ENCODE measurements around the gene ZNF33B. TPM values are rescaled to one million over a fixed set of nuclear protein-coding genes. Genes with fewer than 3 reads are reported as not detected.
A peak's percentile ranks its signal among the peaks of the same experiment; 100 is the strongest.
"Not testable (repeated sequence)": the region's sequence is repeated elsewhere in the genome, so short reads cannot be mapped to it uniquely, and the experiment has no call there.

Gene ZNF33B
- 10 to 100 TPM; 15.7 to 21.0 TPM for total RNA-seq
- 10 to 100 TPM in 1 of 2 donors, 1 to 10 TPM in 1; 7.1 to 46.8 TPM for polyA plus RNA-seq
- long read RNA-seq, donor 1, partial matches to known transcripts: 7 of 32 reads
- long read RNA-seq, donor 1, other reads (novel, unspliced or antisense): 24 of 32 reads
- long read RNA-seq, donor 2, partial matches to known transcripts: 0 of 15 reads
- long read RNA-seq, donor 2, other reads (novel, unspliced or antisense): 15 of 15 reads

DNA sequence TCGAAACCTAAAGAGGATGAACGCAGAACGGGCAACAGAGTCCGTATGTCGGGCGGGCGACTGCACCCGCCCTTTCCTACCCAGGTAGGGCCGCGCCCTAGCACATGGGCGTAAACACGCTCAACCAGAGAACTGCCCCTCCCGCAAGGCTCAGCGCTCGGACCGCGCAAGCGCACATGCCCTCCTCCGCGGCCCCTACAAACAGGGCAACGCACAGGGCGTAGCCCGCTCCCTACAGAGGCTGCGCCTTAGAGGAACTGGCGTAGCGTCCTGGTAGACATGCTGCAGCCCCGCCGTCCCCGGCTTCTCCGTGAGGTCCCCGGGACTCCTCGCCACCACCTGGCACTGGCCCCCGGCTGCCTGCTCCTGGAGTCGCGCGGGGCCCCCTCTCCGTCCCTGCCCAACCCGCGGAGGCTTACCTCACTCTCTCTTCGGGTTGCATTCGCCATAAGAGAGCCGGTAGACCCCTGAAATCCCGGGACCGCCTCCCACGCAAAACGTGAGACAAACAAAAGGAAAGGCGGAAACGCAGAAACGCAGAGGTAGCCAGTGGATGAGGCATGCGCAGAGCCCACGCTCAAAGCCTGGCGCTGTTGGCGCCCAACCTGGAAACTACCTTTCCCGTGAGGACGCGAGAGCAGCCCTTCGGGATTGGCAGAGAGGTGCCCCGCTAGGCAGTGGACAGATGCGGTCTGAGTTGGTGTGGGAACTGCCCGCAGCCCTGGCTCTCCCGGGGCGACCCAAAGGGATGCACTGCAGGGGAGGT lies at the start of gene ZNF33B:
Gene ZNF33B, minus strand, starts transcription at position 516 of the 766 bp plus-strand sequence. CDS start 1,642 bp downstream, outside the sequence.
- Histone ChIP-seq H3K36me3 (ENCODE audit: control insufficient read depth in 1 of 2, insufficient read depth in 2 of 2, low read length in 1 of 2) (no peaks in the 10 kb centered on the region), H3K27ac (ENCODE audit: low read depth in 1 of 2, low read length in 2 of 2) (peak within 1 kb of the TSS in 1 of 2 donors; percentile 58), H3K9me3 (ENCODE audit: control insufficient read depth, low read length) (no peaks in the 10 kb centered on the region), H3K4me1 (ENCODE audit: control insufficient read depth in 1 of 2, insufficient read depth in 2 of 2, low read length in 2 of 2) (no peaks in the 10 kb centered on the region), H3K27me3 (ENCODE audit: control insufficient read depth in 1 of 2, insufficient read depth in 2 of 2, low read length in 1 of 2) (no peaks in the 10 kb centered on the region), H3K4me3 (ENCODE audit: low read length in 2 of 2) (peak within 1 kb of the TSS; percentile 75 to 84)
- peak; percentile 98 for ATAC-seq (ENCODE audit: low FRiP score)
- DNase-seq: peak; percentile 97
- intact Hi-C loops (cut with DNase I): loop anchor here (2.0 to 10.0 kb wide), 3 partner anchors 85 to 117 kb away; no protein-coding TSS in a partner anchor
- 0% methylated on average over 62 of the region's 62 CpGs for WGBS, 2 donors

DNA sequence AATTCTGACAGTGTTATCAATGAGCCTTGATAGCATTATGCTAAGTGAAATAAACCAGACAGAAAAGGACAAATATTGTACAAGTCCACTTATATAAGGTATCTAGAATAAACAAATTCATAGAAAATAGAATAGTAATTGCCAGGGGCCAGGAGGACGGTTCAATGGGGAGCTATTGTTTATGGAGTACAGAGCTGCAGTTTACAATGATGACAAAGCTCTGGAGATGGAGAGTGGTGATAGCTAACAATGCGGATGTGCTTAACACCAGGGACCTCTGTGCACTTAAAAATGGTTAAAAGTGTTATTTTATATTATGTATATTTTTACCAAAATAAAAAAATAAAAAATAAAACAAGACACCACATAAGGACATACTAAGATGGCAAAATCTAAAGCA lies 46.1 kb upstream of the ZNF33B start:
- no peak overlapping the region for H3K4me3 ChIP-seq (ENCODE audit: low read length in 2 of 2)
- no peak for ATAC-seq (ENCODE audit: low FRiP score)
- H3K4me1 ChIP-seq (ENCODE audit: control insufficient read depth in 1 of 2, insufficient read depth in 2 of 2, low read length in 2 of 2): no peaks in the 10 kb centered on the region
- H3K27ac ChIP-seq (ENCODE audit: low read depth in 1 of 2, low read length in 2 of 2): no peak overlapping the region
- intact Hi-C loops (cut with DNase I): no loop called here
- H3K36me3 ChIP-seq (ENCODE audit: control insufficient read depth in 1 of 2, insufficient read depth in 2 of 2, low read length in 1 of 2): no peaks in the 10 kb centered on the region
- no peak for DNase-seq
- H3K27me3 ChIP-seq (ENCODE audit: control insufficient read depth in 1 of 2, insufficient read depth in 2 of 2, low read length in 1 of 2): no peaks in the 10 kb centered on the region
- no peaks in the 10 kb centered on the region for H3K9me3 ChIP-seq (ENCODE audit: control insufficient read depth, low read length)
- WGBS, 2 donors: 69 to 72% methylated on average over 2 of the region's 2 CpGs

DNA sequence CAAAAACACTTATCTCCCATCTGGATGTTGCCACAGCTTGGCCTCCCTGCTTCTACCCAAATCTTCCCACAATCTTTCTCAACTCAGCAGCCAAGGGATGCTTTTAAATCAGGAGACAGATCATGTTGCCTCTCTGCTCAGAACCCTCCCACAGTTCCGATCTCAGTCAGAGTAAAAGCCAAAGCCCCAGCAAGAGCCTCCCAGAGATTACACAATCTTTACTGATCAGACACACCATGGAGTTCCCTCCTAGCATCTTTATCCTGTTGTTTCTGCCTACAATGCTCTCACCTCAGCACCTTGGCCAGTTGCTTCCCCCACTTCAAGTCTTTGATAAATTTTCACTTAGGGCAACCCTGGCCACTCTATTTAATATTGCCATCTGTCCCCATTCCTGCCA lies 41.9 kb upstream of the ZNF33B start:
- Histone ChIP-seq H3K27me3 (ENCODE audit: control insufficient read depth in 1 of 2, insufficient read depth in 2 of 2, low read length in 1 of 2) (no peaks in the 10 kb centered on the region), H3K9me3 (ENCODE audit: control insufficient read depth, low read length) (no peaks in the 10 kb centered on the region), H3K4me1 (ENCODE audit: control insufficient read depth in 1 of 2, insufficient read depth in 2 of 2, low read length in 2 of 2) (no peaks in the 10 kb centered on the region), H3K36me3 (ENCODE audit: control insufficient read depth in 1 of 2, insufficient read depth in 2 of 2, low read length in 1 of 2) (no peaks in the 10 kb centered on the region), H3K4me3 (ENCODE audit: low read length in 2 of 2) (no peak overlapping the region), H3K27ac (ENCODE audit: low read depth in 1 of 2, low read length in 2 of 2) (no peak overlapping the region)
- ATAC-seq (ENCODE audit: low FRiP score) (no peak), DNase-seq (no peak)
- intact Hi-C loops (cut with DNase I): no loop called here
- 77 to 100% methylated on average over 1 of the region's 1 CpG for WGBS, 2 donors

DNA sequence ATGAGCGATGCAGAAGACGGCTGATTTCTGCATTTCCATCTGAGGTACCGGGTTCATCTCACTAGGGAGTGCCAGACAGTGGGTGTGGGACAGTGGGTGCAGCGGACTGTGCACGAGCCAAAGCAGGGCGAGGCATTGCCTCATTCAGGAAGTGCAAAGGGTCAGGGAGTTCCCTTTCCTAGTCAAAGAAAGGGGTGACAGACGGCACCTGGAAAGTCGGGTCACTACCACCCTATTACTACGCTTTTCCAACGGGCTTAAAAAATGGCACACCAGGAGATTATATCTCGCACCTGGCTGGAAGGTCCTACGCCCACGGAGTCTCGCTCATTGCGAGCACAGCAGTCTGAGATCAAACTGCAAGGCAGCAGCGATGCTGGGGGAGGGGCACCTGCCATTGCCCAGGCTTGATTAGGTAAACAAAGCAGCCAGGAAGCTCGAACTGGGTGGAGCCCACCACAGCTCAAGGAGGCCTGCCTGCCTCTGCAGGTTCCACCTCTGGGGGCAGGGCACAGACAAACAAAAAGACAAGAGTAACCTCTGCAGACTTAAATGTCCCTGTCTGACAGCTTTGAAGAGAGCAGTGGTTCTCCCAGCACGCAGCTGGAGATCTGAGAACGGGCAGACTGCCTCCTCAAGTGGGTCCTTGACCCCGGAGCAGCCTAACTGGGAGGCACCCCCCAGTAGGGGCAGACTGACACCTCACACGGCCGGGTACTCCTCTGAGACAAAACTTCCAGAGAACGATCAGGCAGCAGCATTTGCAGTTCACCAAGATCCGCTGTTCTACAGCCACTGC lies 27.0 kb upstream of the ZNF33B start:
- H3K27ac ChIP-seq (ENCODE audit: low read depth in 1 of 2, low read length in 2 of 2); H3K36me3 ChIP-seq (ENCODE audit: control insufficient read depth in 1 of 2, insufficient read depth in 2 of 2, low read length in 1 of 2); H3K27me3 ChIP-seq (ENCODE audit: control insufficient read depth in 1 of 2, insufficient read depth in 2 of 2, low read length in 1 of 2); H3K4me3 ChIP-seq (ENCODE audit: low read length in 2 of 2); DNase-seq; H3K4me1 ChIP-seq (ENCODE audit: control insufficient read depth in 1 of 2, insufficient read depth in 2 of 2, low read length in 2 of 2); intact Hi-C loops (cut with DNase I); H3K9me3 ChIP-seq (ENCODE audit: control insufficient read depth, low read length); ATAC-seq (ENCODE audit: low FRiP score): not testable (repeated sequence)
- WGBS, 2 donors: 82 to 84% methylated on average over 24 of the region's 24 CpGs

DNA sequence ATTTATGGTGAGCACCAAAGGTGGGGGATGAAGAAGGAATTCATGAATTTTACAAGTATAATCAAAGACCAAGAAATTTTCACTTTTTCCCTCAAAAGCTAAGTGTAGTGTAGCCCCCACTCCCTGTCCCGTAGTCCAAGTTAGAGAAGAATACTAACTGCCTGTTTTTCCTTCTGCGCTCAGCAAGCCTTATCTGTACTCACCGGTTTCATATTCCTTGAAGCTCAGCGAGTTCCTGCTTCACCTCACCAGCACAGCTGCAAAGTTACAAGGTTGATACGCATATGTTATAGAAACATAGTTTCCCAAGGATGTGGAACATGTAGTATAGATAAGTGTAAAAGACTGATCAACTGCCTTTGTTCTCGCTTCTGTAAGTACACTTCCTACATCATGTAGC lies 16.0 kb upstream of the ZNF33B start:
- intact Hi-C loops (cut with DNase I): no loop called here
- Histone ChIP-seq H3K4me3 (ENCODE audit: low read length in 2 of 2) (no peak overlapping the region), H3K4me1 (ENCODE audit: control insufficient read depth in 1 of 2, insufficient read depth in 2 of 2, low read length in 2 of 2) (no peaks in the 10 kb centered on the region), H3K27me3 (ENCODE audit: control insufficient read depth in 1 of 2, insufficient read depth in 2 of 2, low read length in 1 of 2) (no peaks in the 10 kb centered on the region), H3K27ac (ENCODE audit: low read depth in 1 of 2, low read length in 2 of 2) (no peak overlapping the region), H3K36me3 (ENCODE audit: control insufficient read depth in 1 of 2, insufficient read depth in 2 of 2, low read length in 1 of 2) (no peaks in the 10 kb centered on the region), H3K9me3 (ENCODE audit: control insufficient read depth, low read length) (no peaks in the 10 kb centered on the region)
- DNase-seq (no peak), ATAC-seq (ENCODE audit: low FRiP score) (no peak)
- 83 to 84% methylated on average over 6 of the region's 6 CpGs for WGBS, 2 donors

DNA sequence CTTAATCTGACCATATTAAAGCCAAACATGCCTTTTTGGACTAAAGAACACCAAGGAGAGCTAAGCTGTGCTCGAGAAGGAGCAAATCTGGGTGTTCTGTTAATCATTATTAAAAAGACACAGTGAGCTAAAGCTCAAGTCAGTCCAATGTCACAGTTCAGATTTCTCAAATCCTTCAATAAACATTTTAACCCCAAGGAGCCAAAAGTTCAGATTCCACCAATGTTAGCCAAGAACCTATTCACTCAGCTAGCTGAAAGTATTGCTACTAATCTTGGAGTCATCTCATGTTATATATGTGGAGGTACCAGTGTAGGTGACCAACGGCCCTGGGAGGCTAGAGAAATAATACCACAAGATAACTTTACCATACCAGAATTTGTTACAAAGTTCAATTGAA lies 14.5 kb upstream of the ZNF33B start:
- Histone ChIP-seq H3K27ac (ENCODE audit: low read depth in 1 of 2, low read length in 2 of 2) (no peak overlapping the region), H3K4me3 (ENCODE audit: low read length in 2 of 2) (no peak overlapping the region), H3K4me1 (ENCODE audit: control insufficient read depth in 1 of 2, insufficient read depth in 2 of 2, low read length in 2 of 2) (no peaks in the 10 kb centered on the region), H3K27me3 (ENCODE audit: control insufficient read depth in 1 of 2, insufficient read depth in 2 of 2, low read length in 1 of 2) (no peaks in the 10 kb centered on the region), H3K9me3 (ENCODE audit: control insufficient read depth, low read length) (no peaks in the 10 kb centered on the region), H3K36me3 (ENCODE audit: control insufficient read depth in 1 of 2, insufficient read depth in 2 of 2, low read length in 1 of 2) (no peaks in the 10 kb centered on the region)
- intact Hi-C loops (cut with DNase I): no loop called here
- ATAC-seq (ENCODE audit: low FRiP score) (no peak), DNase-seq (no peak)
- 41 to 54% methylated on average over 2 of the region's 2 CpGs for WGBS, 2 donors

GRCh38 chr10:42650374-42650773 lies 12.0 kb upstream of the ZNF33B start:
- Histone ChIP-seq H3K27ac (ENCODE audit: low read depth in 1 of 2, low read length in 2 of 2) (no peak overlapping the region), H3K27me3 (ENCODE audit: control insufficient read depth in 1 of 2, insufficient read depth in 2 of 2, low read length in 1 of 2) (no peaks in the 10 kb centered on the region), H3K4me1 (ENCODE audit: control insufficient read depth in 1 of 2, insufficient read depth in 2 of 2, low read length in 2 of 2) (no peaks in the 10 kb centered on the region), H3K9me3 (ENCODE audit: control insufficient read depth, low read length) (no peaks in the 10 kb centered on the region), H3K36me3 (ENCODE audit: control insufficient read depth in 1 of 2, insufficient read depth in 2 of 2, low read length in 1 of 2) (no peaks in the 10 kb centered on the region), H3K4me3 (ENCODE audit: low read length in 2 of 2) (no peak overlapping the region)
- ATAC-seq (ENCODE audit: low FRiP score): no peak
- 79 to 89% methylated on average over 4 of the region's 4 CpGs for whole genome bisulfite sequencing, 2 donors
- intact Hi-C loops (cut with DNase I): no loop called here
- no peak for DNase-seq

DNA sequence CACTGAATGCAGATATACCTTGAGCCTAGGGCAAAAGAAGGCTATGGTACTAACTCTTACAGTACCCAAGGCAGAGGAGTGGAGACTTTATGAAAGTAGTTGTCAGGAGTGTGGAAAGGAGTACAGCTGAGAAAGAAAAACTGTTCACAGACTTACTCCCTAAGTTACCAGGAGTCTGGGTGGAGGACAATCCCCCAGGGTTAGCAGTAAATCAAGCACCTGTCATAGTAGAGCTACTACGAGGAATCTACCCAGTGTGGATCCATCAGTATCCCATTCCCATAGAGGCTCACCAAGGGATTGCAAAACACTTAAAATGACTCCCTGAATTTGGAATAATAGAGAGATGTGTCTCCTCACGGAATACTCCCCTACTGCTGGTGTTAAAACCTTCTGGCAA lies 10.1 kb upstream of the ZNF33B start:
- Histone ChIP-seq H3K9me3 (ENCODE audit: control insufficient read depth, low read length) (no peaks in the 10 kb centered on the region), H3K36me3 (ENCODE audit: control insufficient read depth in 1 of 2, insufficient read depth in 2 of 2, low read length in 1 of 2) (no peaks in the 10 kb centered on the region), H3K27me3 (ENCODE audit: control insufficient read depth in 1 of 2, insufficient read depth in 2 of 2, low read length in 1 of 2) (no peaks in the 10 kb centered on the region), H3K4me3 (ENCODE audit: low read length in 2 of 2) (no peak overlapping the region), H3K4me1 (ENCODE audit: control insufficient read depth in 1 of 2, insufficient read depth in 2 of 2, low read length in 2 of 2) (no peaks in the 10 kb centered on the region), H3K27ac (ENCODE audit: low read depth in 1 of 2, low read length in 2 of 2) (no peak overlapping the region)
- DNase-seq (no peak), ATAC-seq (ENCODE audit: low FRiP score) (no peak)
- intact Hi-C loops (cut with DNase I): no loop called here
- WGBS, 2 donors: 46 to 53% methylated on average over 2 of the region's 2 CpGs
